MM.1S (cell line): ENCODE results near the gene SHISA7.
"Not testable (repeated sequence)": the region's sequence is repeated elsewhere in the genome, so short reads cannot be mapped to it uniquely, and the experiment has no call there.

ENCODE experiments used
- DNase-seq: peaks from one replicate; pipeline ENCODE4 v3.0.0-alpha.2; 2015
- H2AFZ ChIP-seq: fragments of 300-600 bp; sonication (generic); 2 replicates; pipeline ENCODE4 v1.6.0; 2016; ENCODE audit warnings: antibody characterized with exemption, low read length
- H3F3A ChIP-seq: fragments of 300-600 bp; sonication (generic); 2 replicates; pipeline ENCODE4 v1.6.1; 2016; ENCODE audit warnings: mild to moderate bottlenecking, antibody characterized with exemption, low read length, moderate library complexity, mixed read lengths; ENCODE audit not compliant: insufficient read depth
- H3K27ac ChIP-seq: fragments of 300-600 bp; sonication (generic); 2 replicates; pipeline ENCODE4 v1.5.1; 2016; ENCODE audit warnings: mild to moderate bottlenecking, low read length
- H3K27me3 ChIP-seq: fragments of 300-600 bp; sonication (generic); replicated peaks from 2 replicates; pipeline ENCODE4 v1.6.0; 2016; ENCODE audit warnings: low read length; ENCODE audit not compliant: insufficient read depth
- H3K36me3 ChIP-seq: fragments of 300-600 bp; sonication (generic); replicated peaks from 2 replicates; pipeline ENCODE4 v1.6.1; 2016; ENCODE audit warnings: mild to moderate bottlenecking, low read length, mixed read lengths; ENCODE audit not compliant: insufficient read depth
- H3K4me1 ChIP-seq: fragments of 300-600 bp; sonication (generic); 2 replicates; pipeline ENCODE4 v1.6.1; 2016; ENCODE audit warnings: low read length, mixed read lengths
- H3K4me2 ChIP-seq: fragments of 300-600 bp; sonication (generic); 2 replicates; pipeline ENCODE4 v1.6.0; 2016; ENCODE audit warnings: low read depth, low read length
- H3K4me3 ChIP-seq: fragments of 300-600 bp; sonication (generic); 2 replicates; pipeline ENCODE4 v1.5.1; 2016; ENCODE audit warnings: low read length, mixed read lengths
- H3K79me2 ChIP-seq: fragments of 300-600 bp; sonication (generic); 2 replicates; pipeline ENCODE4 v1.6.1; 2016; ENCODE audit warnings: mixed run types, low read length, mixed read lengths
- H3K9ac ChIP-seq: fragments of 300-600 bp; sonication (generic); 2 replicates; pipeline ENCODE4 v1.6.1; 2016; ENCODE audit warnings: low read length, mixed read lengths
- H3K9me2 ChIP-seq: fragments of 300-600 bp; sonication (generic); replicated peaks from 2 replicates; pipeline ENCODE4 v1.6.1; 2016; ENCODE audit warnings: mild to moderate bottlenecking, low read length, mixed read lengths; ENCODE audit not compliant: insufficient read depth
- H3K9me3 ChIP-seq: fragments of 300-600 bp; sonication (generic); replicated peaks from 2 replicates; pipeline ENCODE4 v1.6.1; 2016; ENCODE audit warnings: mild to moderate bottlenecking, low read length, mixed read lengths; ENCODE audit not compliant: insufficient read depth
- H4K20me1 ChIP-seq: fragments of 300-600 bp; sonication (generic); 2 replicates; pipeline ENCODE4 v1.6.1; 2016; ENCODE audit warnings: mild to moderate bottlenecking, low read length, moderate library complexity, mixed read lengths; ENCODE audit not compliant: insufficient read depth
- CTCF ChIP-seq: fragments of 300-600 bp; sonication (generic); IDR thresholded peaks from 2 replicates; pipeline ENCODE4 v1.5.1; 2016; ENCODE audit warnings: antibody characterized with exemption, low read length, mixed read lengths
- EZH2 ChIP-seq: fragments of 300-600 bp; sonication (generic); optimal IDR thresholded peaks from 2 replicates; pipeline ENCODE3; 2017; ENCODE audit warnings: low read depth, mild to moderate bottlenecking, antibody characterized with exemption, low read length, mixed read lengths
- EZH2phosphoT487 ChIP-seq: fragments of 300-600 bp; sonication (generic); IDR thresholded peaks from 2 replicates; pipeline ENCODE4 v1.6.1; 2018; ENCODE audit warnings: antibody characterized with exemption, low read length

The SHISA7 gene

GRCh38 chr19:55426042-55426441 lies 17.1 kb downstream of the SHISA7 start:
- Histone ChIP-seq H3K36me3 (no peaks in the 10 kb centered on the region), H3K27me3 (peaks cover 70% of the 10 kb centered on the region), H3K9me3 (no peaks in the 10 kb centered on the region)

GRCh38 chr19:55424518-55424917 lies 18.6 kb downstream of the SHISA7 start:
- no peaks in the 10 kb centered on the region for H3K9me2 ChIP-seq
- H3K36me3 ChIP-seq = no peaks in the 10 kb centered on the region
- H3K4me2 ChIP-seq = no peak overlapping the region
- no peaks in the 10 kb centered on the region for H3K4me1 ChIP-seq
- TF ChIP-seq EZH2 = no peak
- TF ChIP-seq EZH2phosphoT487 = no peak
- no peak for TF ChIP-seq CTCF
- DNase-seq = no peak
- H3K9me3 ChIP-seq = no peaks in the 10 kb centered on the region
- H3F3A ChIP-seq = no peaks in the 10 kb centered on the region
- no peaks in the 10 kb centered on the region for H3K79me2 ChIP-seq
- no peak overlapping the region for H2AFZ ChIP-seq
- no peak overlapping the region for H3K27ac ChIP-seq
- no peak overlapping the region for H3K9ac ChIP-seq
- no peak overlapping the region for H3K4me3 ChIP-seq
- H4K20me1 ChIP-seq = no peaks in the 10 kb centered on the region
- H3K27me3 ChIP-seq = peaks cover 75% of the 10 kb centered on the region

More at GRCh38 chr19:55426042-55426441, 17.1 kb downstream of the SHISA7 start:
- no peak overlapping the region for H2AFZ ChIP-seq
- DNase-seq = no peak
- H3K9me2 ChIP-seq = no peaks in the 10 kb centered on the region
- H3K4me1 ChIP-seq = no peaks in the 10 kb centered on the region
- TF ChIP-seq EZH2phosphoT487 (no peak), EZH2 (no peak), CTCF (no peak)
- H3K79me2 ChIP-seq = no peaks in the 10 kb centered on the region
- no peak overlapping the region for H3K4me2 ChIP-seq
- no peak overlapping the region for H3K27ac ChIP-seq
- H3K9ac ChIP-seq = no peak overlapping the region
- H3K4me3 ChIP-seq = no peak overlapping the region
- no peaks in the 10 kb centered on the region for H3F3A ChIP-seq
- no peaks in the 10 kb centered on the region for H4K20me1 ChIP-seq

- Histone ChIP-seq H3K4me3 (no peak overlapping the region), H3K79me2 (no peaks in the 10 kb centered on the region), H3K4me1 (no peaks in the 10 kb centered on the region), H3K4me2 (no peak overlapping the region), H2AFZ (no peak overlapping the region), H3K36me3 (no peaks in the 10 kb centered on the region), H4K20me1 (no peaks in the 10 kb centered on the region), H3K9me3 (no peaks in the 10 kb centered on the region), H3K9me2 (no peaks in the 10 kb centered on the region), H3K27me3 (peaks cover 70% of the 10 kb centered on the region), H3K27ac (no peak overlapping the region), H3K9ac (no peak overlapping the region), H3F3A (no peaks in the 10 kb centered on the region)
- TF ChIP-seq EZH2phosphoT487 (no peak), EZH2 (no peak), CTCF (no peak)
- DNase-seq = no peak
Observed at GRCh38 chr19:55423225-55424005, 19.7 kb downstream of the SHISA7 start.

GRCh38 chr19:55421281-55421680 lies 21.8 kb downstream of the SHISA7 start:
- not testable (repeated sequence) for DNase-seq, H4K20me1 ChIP-seq, H3K27ac ChIP-seq, H3K79me2 ChIP-seq, H3K9ac ChIP-seq, H3K9me3 ChIP-seq, H3K9me2 ChIP-seq, H3K4me1 ChIP-seq, H2AFZ ChIP-seq, H3K4me2 ChIP-seq, H3K4me3 ChIP-seq, H3F3A ChIP-seq, H3K36me3 ChIP-seq
- peaks cover 53% of the 10 kb centered on the region for H3K27me3 ChIP-seq
